ENCODE data around the gene MGAT4A. TPM values are rescaled to one million over a fixed set of nuclear protein-coding genes. Genes with fewer than 3 reads are reported as not detected.
"Not testable (repeated sequence)": the region's sequence is repeated elsewhere in the genome, so short reads cannot be mapped to it uniquely, and the experiment has no call there.

MGAT4A gene
- total RNA-seq, 1 donor from 2014 or later, result 1.7 TPM

DNA sequence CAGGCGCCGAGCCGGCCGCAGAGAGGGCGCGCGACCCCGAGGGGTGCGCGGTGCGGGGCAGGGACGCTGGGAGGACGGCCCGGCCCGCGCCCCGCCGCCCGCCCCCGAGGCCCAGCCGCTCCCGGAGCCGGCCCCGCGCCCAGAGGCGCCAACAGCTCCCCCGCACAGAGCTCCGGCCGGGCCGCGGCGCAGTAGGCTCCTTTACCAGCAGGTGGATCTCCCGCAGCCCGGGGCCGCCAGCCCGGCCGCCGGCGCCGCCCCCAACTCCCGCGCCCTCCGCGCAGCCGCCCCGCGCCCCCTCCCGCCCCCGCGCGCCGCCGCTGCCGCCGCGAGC is 258 bp downstream of the MGAT4A start:
- H3K4me1 Mint-ChIP-seq (ENCODE audit: low read depth, unreplicated experiment), result no peaks in the 10 kb centered on the region
- Histone ChIP-seq H3K79me2 (ENCODE audit: insufficient read depth, low read length) (no peaks in the 10 kb centered on the region), H3K27ac (ENCODE audit: low read depth, low read length) (no peak overlapping the region), H3K9me3 (ENCODE audit: insufficient read depth, low read depth, low read length) (no peaks in the 10 kb centered on the region), H4K20me1 (ENCODE audit: insufficient read depth, low read length) (peaks cover 4% of the 10 kb centered on the region), H3K4me2 (ENCODE audit: low read length) (peak overlapping the region; percentile 83), H3K27me3 (ENCODE audit: insufficient read depth, low read length) (peaks cover 43% of the 10 kb centered on the region), H3K4me3 (ENCODE audit: insufficient read depth, low read depth, low read length) (peak overlapping the region; percentile 44), H2AFZ (ENCODE audit: low read depth, low read length) (peak overlapping the region; percentile 61), H3K9ac (ENCODE audit: low read length) (peak overlapping the region; percentile 31), H3K36me3 (ENCODE audit: insufficient read depth, low read length) (no peaks in the 10 kb centered on the region), H3K4me1 (ENCODE audit: insufficient read depth, low read length) (peaks cover 5% of the 10 kb centered on the region)
- H3K9me3 Mint-ChIP-seq (ENCODE audit: unreplicated experiment), result no peaks in the 10 kb centered on the region
- H3K27ac Mint-ChIP-seq (ENCODE audit: unreplicated experiment), result no peak overlapping the region
- no peak for DNase-seq (ENCODE audit: low read depth)
- no peak for FAIRE-seq
- no peaks in the 10 kb centered on the region for H3K36me3 Mint-ChIP-seq (ENCODE audit: low read depth, unreplicated experiment)
- H3K27me3 Mint-ChIP-seq (ENCODE audit: low read depth, unreplicated experiment), result peaks cover 42% of the 10 kb centered on the region
- H3K4me3 Mint-ChIP-seq (ENCODE audit: unreplicated experiment), result no peak overlapping the region
- TF ChIP-seq EZH2 (IDR thresholded peaks at IDR 0.05; ENCODE audit: insufficient read depth, low read length), result no peak
- TF ChIP-seq, protein P1, sequence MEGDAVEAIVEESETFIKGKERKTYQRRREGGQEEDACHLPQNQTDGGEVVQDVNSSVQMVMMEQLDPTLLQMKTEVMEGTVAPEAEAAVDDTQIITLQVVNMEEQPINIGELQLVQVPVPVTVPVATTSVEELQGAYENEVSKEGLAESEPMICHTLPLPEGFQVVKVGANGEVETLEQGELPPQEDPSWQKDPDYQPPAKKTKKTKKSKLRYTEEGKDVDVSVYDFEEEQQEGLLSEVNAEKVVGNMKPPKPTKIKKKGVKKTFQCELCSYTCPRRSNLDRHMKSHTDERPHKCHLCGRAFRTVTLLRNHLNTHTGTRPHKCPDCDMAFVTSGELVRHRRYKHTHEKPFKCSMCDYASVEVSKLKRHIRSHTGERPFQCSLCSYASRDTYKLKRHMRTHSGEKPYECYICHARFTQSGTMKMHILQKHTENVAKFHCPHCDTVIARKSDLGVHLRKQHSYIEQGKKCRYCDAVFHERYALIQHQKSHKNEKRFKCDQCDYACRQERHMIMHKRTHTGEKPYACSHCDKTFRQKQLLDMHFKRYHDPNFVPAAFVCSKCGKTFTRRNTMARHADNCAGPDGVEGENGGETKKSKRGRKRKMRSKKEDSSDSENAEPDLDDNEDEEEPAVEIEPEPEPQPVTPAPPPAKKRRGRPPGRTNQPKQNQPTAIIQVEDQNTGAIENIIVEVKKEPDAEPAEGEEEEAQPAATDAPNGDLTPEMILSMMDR (IDR thresholded peaks at IDR 0.05; ENCODE audit: insufficient read depth, low read depth, low read length), result no peak

DNA sequence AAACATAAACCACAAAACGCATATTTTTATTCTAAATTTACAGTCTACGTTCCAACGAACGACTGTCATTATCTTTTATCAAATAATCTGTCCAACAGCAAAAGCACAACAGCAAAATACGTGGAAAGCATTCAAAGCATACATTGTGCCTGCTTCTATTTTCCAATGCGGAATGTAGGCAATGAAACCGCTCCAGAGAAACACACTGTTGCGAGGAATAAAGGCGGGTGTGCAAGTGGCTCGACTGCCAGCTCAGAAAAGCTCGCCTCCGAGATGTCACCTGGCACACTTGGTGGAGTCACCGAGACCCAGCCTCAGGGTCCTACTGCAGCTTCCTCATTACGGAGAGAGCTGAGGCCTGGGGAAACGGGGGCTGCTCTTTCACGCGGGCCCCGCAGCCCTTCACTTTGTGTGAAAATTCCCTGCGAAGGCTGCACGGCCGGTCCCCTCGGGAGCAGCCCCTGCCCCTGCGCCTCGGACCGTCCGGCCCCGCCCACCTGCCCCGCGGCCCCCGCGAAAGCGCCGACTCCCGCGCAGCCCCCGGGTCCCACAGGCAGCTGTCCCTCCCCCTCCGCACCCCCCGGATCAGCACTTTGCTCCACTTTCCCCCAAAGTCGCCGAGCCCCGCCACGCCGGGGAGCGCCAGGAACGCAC is 752 bp downstream of the MGAT4A start:
- peak overlapping the region; percentile 61 for H2AFZ ChIP-seq (ENCODE audit: low read depth, low read length)
- peaks cover 42% of the 10 kb centered on the region for H3K27me3 Mint-ChIP-seq (ENCODE audit: low read depth, unreplicated experiment)
- H3K27ac ChIP-seq (ENCODE audit: low read depth, low read length), result no peak overlapping the region
- H3K27me3 ChIP-seq (ENCODE audit: insufficient read depth, low read length), result peaks cover 43% of the 10 kb centered on the region
- H4K20me1 ChIP-seq (ENCODE audit: insufficient read depth, low read length), result peaks cover 4% of the 10 kb centered on the region
- peaks cover 5% of the 10 kb centered on the region for H3K4me1 ChIP-seq (ENCODE audit: insufficient read depth, low read length)
- no peak overlapping the region for H3K27ac Mint-ChIP-seq (ENCODE audit: unreplicated experiment)
- H3K4me1 Mint-ChIP-seq (ENCODE audit: low read depth, unreplicated experiment), result no peaks in the 10 kb centered on the region
- no peaks in the 10 kb centered on the region for H3K36me3 ChIP-seq (ENCODE audit: insufficient read depth, low read length)
- no peaks in the 10 kb centered on the region for H3K79me2 ChIP-seq (ENCODE audit: insufficient read depth, low read length)
- TF ChIP-seq, protein P1 (IDR thresholded peaks at IDR 0.05; ENCODE audit: insufficient read depth, low read depth, low read length), result no peak
- no peak for TF ChIP-seq EZH2 (IDR thresholded peaks at IDR 0.05; ENCODE audit: insufficient read depth, low read length)
- H3K4me3 ChIP-seq (ENCODE audit: insufficient read depth, low read depth, low read length), result peak overlapping the region; percentile 44
- H3K36me3 Mint-ChIP-seq (ENCODE audit: low read depth, unreplicated experiment), result no peaks in the 10 kb centered on the region
- no peaks in the 10 kb centered on the region for H3K9me3 Mint-ChIP-seq (ENCODE audit: unreplicated experiment)
- DNase-seq (ENCODE audit: low read depth) (no peak), FAIRE-seq (no peak)
- H3K4me2 ChIP-seq (ENCODE audit: low read length), result peak overlapping the region; percentile 83
- no peaks in the 10 kb centered on the region for H3K9me3 ChIP-seq (ENCODE audit: insufficient read depth, low read depth, low read length)
- peak overlapping the region; percentile 79 for H3K4me3 Mint-ChIP-seq (ENCODE audit: unreplicated experiment)
- H3K9ac ChIP-seq (ENCODE audit: low read length), result peak overlapping the region; percentile 31

DNA sequence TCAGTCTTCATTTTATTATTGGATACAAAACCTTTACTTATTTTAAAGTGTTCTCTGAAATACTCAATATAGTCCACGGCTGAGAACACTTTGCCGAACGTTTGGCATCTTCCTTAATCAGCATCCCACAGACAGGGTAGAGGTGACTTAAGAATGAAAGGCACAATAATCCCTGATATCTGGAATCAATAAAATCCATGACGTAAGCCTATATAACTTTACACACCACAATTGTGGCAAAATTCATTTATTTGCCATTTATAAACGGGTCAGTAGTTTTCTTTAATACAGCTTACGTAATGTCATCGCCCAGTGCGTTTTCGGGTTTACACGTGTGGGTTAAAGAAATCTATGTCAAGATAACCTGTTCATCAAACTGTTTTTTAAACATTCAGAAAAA is 1.3 kb downstream of the MGAT4A start:
- Histone ChIP-seq H3K4me2 (ENCODE audit: low read length) (peak overlapping the region; percentile 83), H3K4me1 (ENCODE audit: insufficient read depth, low read length) (peaks cover 5% of the 10 kb centered on the region), H3K36me3 (ENCODE audit: insufficient read depth, low read length) (no peaks in the 10 kb centered on the region), H4K20me1 (ENCODE audit: insufficient read depth, low read length) (peaks cover 4% of the 10 kb centered on the region), H3K9me3 (ENCODE audit: insufficient read depth, low read depth, low read length) (no peaks in the 10 kb centered on the region), H2AFZ (ENCODE audit: low read depth, low read length) (no peak overlapping the region), H3K27ac (ENCODE audit: low read depth, low read length) (no peak overlapping the region), H3K79me2 (ENCODE audit: insufficient read depth, low read length) (no peaks in the 10 kb centered on the region), H3K27me3 (ENCODE audit: insufficient read depth, low read length) (peaks cover 41% of the 10 kb centered on the region), H3K9ac (ENCODE audit: low read length) (no peak overlapping the region), H3K4me3 (ENCODE audit: insufficient read depth, low read depth, low read length) (peak overlapping the region; percentile 44)
- no peaks in the 10 kb centered on the region for H3K36me3 Mint-ChIP-seq (ENCODE audit: low read depth, unreplicated experiment)
- no peaks in the 10 kb centered on the region for H3K9me3 Mint-ChIP-seq (ENCODE audit: unreplicated experiment)
- no peaks in the 10 kb centered on the region for H3K4me1 Mint-ChIP-seq (ENCODE audit: low read depth, unreplicated experiment)
- TF ChIP-seq EZH2 (IDR thresholded peaks at IDR 0.05; ENCODE audit: insufficient read depth, low read length), result no peak
- TF ChIP-seq, protein P1 (IDR thresholded peaks at IDR 0.05; ENCODE audit: insufficient read depth, low read depth, low read length), result no peak
- H3K4me3 Mint-ChIP-seq (ENCODE audit: unreplicated experiment), result peak overlapping the region; percentile 79
- no peak overlapping the region for H3K27ac Mint-ChIP-seq (ENCODE audit: unreplicated experiment)
- DNase-seq (ENCODE audit: low read depth), result no peak
- peaks cover 40% of the 10 kb centered on the region for H3K27me3 Mint-ChIP-seq (ENCODE audit: low read depth, unreplicated experiment)
- no peak for FAIRE-seq

DNA sequence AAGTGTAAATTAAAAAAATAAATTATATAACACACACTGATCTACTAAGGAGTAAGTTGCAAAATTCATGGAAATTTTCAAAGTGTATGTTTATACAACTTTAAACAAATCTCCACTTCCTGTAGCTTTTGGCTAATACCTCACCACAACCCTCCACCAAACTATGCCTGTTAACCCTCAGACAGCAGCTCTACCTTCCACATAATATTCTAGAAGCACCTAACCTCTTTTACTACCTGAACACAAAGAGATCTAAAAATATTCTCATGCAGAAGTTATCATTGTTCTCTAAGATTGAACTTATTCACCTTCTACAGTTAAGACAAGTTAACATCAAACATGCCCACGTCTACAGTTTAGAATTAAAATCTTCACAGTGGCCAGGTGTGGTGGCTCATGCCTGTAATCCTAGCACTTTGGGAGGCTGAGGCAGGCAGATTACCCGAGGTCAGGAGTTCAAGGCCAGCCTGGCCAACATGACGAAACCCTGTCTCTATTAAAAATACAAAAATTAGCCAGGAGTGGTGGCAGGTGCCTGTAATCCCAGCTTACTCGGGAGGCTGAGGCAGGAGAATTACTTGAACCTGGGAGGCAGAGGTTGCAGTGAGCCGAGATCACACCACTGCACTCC is 2.7 kb downstream of the MGAT4A start:
- H3K4me2 ChIP-seq (ENCODE audit: low read length); H4K20me1 ChIP-seq (ENCODE audit: insufficient read depth, low read length); H3K36me3 ChIP-seq (ENCODE audit: insufficient read depth, low read length); H3K4me1 Mint-ChIP-seq (ENCODE audit: low read depth, unreplicated experiment); H3K9me3 ChIP-seq (ENCODE audit: insufficient read depth, low read depth, low read length); H3K27ac ChIP-seq (ENCODE audit: low read depth, low read length); H3K4me3 Mint-ChIP-seq (ENCODE audit: unreplicated experiment); H3K27ac Mint-ChIP-seq (ENCODE audit: unreplicated experiment); H3K9me3 Mint-ChIP-seq (ENCODE audit: unreplicated experiment); DNase-seq (ENCODE audit: low read depth); H3K36me3 Mint-ChIP-seq (ENCODE audit: low read depth, unreplicated experiment); H2AFZ ChIP-seq (ENCODE audit: low read depth, low read length); FAIRE-seq; H3K4me1 ChIP-seq (ENCODE audit: insufficient read depth, low read length); H3K4me3 ChIP-seq (ENCODE audit: insufficient read depth, low read depth, low read length); H3K79me2 ChIP-seq (ENCODE audit: insufficient read depth, low read length); H3K9ac ChIP-seq (ENCODE audit: low read length): not testable (repeated sequence)
- peaks cover 36% of the 10 kb centered on the region for H3K27me3 ChIP-seq (ENCODE audit: insufficient read depth, low read length)
- H3K27me3 Mint-ChIP-seq (ENCODE audit: low read depth, unreplicated experiment), result peaks cover 36% of the 10 kb centered on the region

All from astrocyte (in vitro differentiated cells and primary cell).